GOT3 (cell line): ENCODE results near the gene DDAH1.
"Not testable (repeated sequence)": the region's sequence is repeated elsewhere in the genome, so short reads cannot be mapped to it uniquely, and the experiment has no call there.

Experiments
- DNase-seq: peaks from one replicate; lab custom pipeline; 2025; ENCODE audit warnings: mixed read lengths; lab: John Stamatoyannopoulos, UW

Gene DDAH1

GRCh38 chr1:85465099-85465785 lies at the start of gene DDAH1:
Gene DDAH1 (minus strand): TSS chr1:85465159. CDS start chr1:85465045, 114 bp downstream.
- DNase-seq: no peak

- not testable (repeated sequence) for DNase-seq
Observed at GRCh38 chr1:85513998-85514397, 49.0 kb upstream of the DDAH1 start.

DNA sequence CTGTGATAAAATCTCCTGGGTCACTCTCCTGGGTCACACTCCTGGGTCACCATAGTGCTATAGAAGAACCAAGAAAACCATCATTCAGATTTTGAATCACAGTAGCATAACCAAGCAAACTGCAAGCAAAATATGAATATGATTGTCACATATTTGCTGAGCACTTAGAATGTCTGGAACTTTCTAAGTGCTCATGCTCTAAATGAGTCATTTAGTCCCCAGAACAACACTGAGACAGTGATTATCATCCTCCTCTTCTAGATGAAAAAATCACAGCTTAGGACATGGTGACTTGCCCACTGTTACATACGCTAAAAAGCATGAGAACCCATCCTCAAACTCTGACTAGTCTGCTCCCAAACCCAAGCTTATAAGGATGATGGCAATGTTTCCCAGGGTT lies 39.5 kb upstream of the DDAH1 start:
- no peak for DNase-seq

- no peak for DNase-seq
Observed at GRCh38 chr1:85502625-85503083, 37.7 kb upstream of the DDAH1 start.

DNA sequence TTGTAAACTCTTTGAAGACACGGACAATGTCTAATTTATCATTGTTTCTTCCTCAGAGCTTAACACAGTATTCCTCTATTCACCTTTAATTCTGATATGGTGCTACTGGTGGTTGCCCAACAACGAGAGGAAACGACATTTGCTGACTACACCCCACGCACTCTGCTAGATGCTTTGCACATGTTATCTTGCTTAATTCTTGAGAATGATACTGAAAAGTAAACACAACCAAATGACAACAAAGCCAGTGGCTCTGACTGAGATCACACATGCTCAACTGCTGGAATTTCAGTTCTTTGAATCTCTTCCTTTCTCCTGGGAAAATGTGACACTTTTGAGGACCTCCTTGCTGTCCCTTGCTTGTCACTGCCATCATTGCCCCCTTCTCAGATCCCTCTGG lies 37.2 kb upstream of the DDAH1 start:
- DNase-seq: no peak

DNA sequence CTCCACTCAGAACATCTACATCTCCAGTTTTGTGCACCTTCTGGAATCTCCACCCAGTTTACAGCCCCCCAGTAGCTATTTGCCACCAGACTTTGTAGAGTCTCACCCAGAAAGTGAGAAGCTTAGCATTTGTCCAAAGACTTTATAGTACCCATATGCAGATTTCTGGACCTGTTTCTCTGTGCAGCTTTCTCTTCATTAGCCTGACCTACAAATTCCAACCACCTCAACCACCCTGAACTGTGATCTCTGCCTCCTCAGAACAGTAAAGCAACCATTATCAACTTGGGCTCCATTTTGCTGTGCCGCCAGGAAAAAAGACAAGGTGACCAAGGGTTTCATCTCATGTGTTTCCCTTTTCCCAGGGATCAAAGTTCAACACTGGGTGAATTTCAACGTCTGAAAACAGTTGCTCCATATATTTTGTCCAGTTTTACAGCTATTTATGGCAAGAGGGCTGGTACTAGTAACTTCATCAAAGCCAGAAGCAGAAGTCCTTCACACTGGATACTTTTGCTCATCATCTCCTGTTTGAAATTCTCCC lies 36.5 kb upstream of the DDAH1 start:
- no peak for DNase-seq

GRCh38 chr1:85496941-85497582 lies 32.1 kb upstream of the DDAH1 start:
- DNase-seq: no peak

- no peak for DNase-seq
Observed at GRCh38 chr1:85495556-85495955, 30.6 kb upstream of the DDAH1 start.

- no peak for DNase-seq
Observed at GRCh38 chr1:85494904-85495266, 29.9 kb upstream of the DDAH1 start.

- DNase-seq: no peak
Observed at GRCh38 chr1:85494074-85494903, 29.3 kb upstream of the DDAH1 start.

DNA sequence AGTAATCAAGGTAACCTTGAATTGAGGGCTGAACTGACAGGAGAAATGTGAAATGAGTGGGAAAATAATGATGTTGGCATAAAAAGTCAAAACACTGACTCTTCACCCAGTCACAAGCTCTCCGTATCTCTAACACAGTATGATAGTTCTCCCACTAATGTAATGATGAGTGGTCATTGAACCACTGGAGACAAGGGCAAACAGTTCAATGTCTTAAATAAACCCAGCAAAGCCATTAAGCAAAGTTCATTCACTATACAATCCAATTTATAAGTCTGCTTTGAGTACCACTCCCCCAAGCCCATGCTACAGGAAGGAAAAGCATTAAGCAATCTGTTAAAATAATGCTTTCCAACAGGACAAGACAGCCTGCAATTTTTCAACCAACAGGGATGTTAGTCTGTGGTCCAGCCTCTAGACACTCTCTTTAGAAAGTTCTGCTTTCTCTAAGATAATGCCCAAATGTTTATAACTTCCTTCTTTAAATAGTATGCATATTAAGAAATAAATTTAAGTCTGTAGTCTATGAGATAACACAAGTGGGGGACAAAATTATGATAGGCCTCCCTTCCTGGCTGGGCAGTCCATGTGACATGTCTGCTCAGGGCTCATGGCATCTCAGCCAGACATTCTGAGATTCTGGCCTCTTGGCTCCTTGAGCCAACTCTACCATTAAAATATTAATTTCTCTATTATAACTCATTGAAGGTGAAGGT lies 25.5 kb upstream of the DDAH1 start:
- no peak for DNase-seq

GRCh38 chr1:85488126-85488525 lies 23.2 kb upstream of the DDAH1 start:
- DNase-seq: no peak

DNA sequence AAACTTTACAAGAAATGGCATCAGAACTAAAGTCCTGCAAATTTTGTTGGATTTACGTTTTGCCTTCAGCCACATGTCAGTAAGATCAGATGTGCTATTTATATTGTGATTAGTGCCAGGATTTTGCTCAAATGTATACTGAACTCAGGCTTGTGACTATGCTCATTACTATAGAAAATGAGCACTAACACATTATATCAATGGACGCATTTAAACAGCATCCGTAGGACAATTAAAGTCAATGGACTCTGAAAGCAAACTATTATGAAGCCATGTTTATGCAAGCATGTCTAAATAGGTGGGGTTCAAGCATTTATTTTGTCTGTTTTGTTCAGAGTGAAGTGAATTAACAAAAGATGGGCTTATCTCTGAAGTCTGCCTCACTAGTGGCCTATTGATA lies 20.6 kb upstream of the DDAH1 start:
- DNase-seq: no peak

DNA sequence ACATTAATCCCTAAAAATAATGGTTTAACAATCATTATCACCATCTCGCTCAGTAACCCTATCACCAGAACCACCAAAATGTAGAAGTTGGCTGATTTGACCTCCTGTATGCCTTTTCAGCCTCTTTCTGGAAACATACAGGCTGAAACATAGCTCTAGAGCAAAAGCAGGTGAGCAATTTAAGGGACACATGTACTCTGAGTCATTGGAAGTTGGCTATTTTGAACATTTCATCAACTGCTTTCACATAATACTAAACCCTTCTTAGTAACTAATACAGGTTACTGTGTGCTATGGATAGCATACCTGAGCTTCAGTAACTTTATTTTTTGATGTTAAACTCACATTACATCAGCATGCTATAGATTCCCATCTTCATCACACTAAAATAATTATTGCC lies 19.8 kb upstream of the DDAH1 start:
- DNase-seq: no peak

GRCh38 chr1:85484264-85484663 lies 19.3 kb upstream of the DDAH1 start:
- no peak for DNase-seq

DNA sequence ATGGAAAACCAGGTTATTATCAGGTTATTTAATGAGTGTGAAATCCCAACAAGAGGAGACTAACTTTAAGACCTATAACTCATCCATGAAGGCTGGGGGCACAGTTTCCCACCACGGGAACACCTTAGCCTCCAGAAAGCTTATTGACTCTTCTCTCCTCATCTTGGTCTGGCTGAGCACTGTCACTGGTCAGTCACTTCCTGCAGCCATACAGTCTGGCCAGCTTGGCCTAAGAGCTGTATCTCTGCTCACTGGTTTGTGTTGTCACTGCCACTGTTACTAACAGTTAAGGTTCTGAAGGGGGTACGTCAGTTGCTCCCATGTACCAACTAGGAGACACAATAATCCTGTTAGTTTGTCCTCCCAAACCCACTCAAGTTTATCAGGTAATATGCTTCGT lies 16.7 kb upstream of the DDAH1 start:
- no peak for DNase-seq

GRCh38 chr1:85480566-85480965 lies 15.6 kb upstream of the DDAH1 start:
- DNase-seq: no peak

GRCh38 chr1:85479491-85479890 lies 14.5 kb upstream of the DDAH1 start:
- DNase-seq: no peak

GRCh38 chr1:85478366-85478765 lies 13.4 kb upstream of the DDAH1 start:
- no peak for DNase-seq

- DNase-seq: no peak
Observed at GRCh38 chr1:85475055-85475454, 10.1 kb upstream of the DDAH1 start.

- no peak for DNase-seq
Observed at GRCh38 chr1:85473390-85473789, 8.4 kb upstream of the DDAH1 start.

DNA sequence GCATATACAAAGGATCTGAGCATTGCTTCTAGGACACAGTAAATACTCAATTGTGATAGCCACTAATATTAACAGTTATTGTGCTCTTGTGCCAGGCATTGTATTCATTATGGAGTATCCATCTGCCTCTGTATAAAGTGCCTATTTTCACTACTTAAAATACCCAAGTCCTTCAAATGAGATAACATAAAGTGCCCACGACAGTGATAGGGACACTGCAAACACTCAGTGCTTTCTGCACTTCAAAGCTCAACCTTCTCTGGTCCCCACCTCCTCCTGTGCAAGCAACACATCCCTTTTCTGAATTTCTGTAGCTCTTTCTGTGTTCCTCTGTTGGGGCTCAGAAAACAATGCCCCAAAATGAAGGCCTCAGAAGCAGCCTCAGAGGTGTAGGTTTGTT lies 6.6 kb upstream of the DDAH1 start:
- DNase-seq: no peak
